Heart left ventricle (tissue), 16 donors: ENCODE results near the gene SNRPB2. TPM values are rescaled to one million over a fixed set of nuclear protein-coding genes. Genes with fewer than 3 reads are reported as not detected.

Source experiments
- ATAC-seq, 4 donors: fragments of 200-7000 bp; cut with Tn5 transposase; one replicate each; pipeline ENCODE4 v1.9.1; 2020 to 2022; ENCODE audit warnings: moderate library complexity in 4 of 4, mild to moderate bottlenecking in 3 of 4, moderate number of reproducible peaks in 1 of 4
- DNase-seq, 5 donors: peaks; one replicate each; pipeline ENCODE4 v3.0.0-alpha.2; 2020
- H3K27ac ChIP-seq, 12 donors: fragments of 200-600 bp; sonication (generic) in 4 of 12; one replicate each; pipeline versions ENCODE4 v1.5.0 to v1.8.0; 2016 to 2022; ENCODE audit warnings: mild to moderate bottlenecking in 2 of 12
- H3K27me3 ChIP-seq, 9 donors: fragments of 200-600 bp; sonication (generic) in 2 of 9; one replicate each; pipeline versions ENCODE4 v1.5.1 to v1.8.0; 2016 to 2022; ENCODE audit warnings: mild to moderate bottlenecking in 3 of 9
- H3K36me3 ChIP-seq, 9 donors: fragments of 200-600 bp; sonication (generic) in 2 of 9; one replicate each; pipeline versions ENCODE4 v1.5.0 to v1.8.0; 2018 to 2022; ENCODE audit warnings: mild to moderate bottlenecking in 2 of 9
- H3K4me1 ChIP-seq, 12 donors: fragments of 200-600 bp; sonication (generic) in 4 of 12; one replicate each; pipeline versions ENCODE4 v1.5.0 to v1.8.0; 2016 to 2022; ENCODE audit warnings: mild to moderate bottlenecking in 3 of 12
- H3K4me3 ChIP-seq, 12 donors: fragments of 200-600 bp; sonication (generic) in 4 of 12; one replicate each; pipeline versions ENCODE4 v1.5.0 to v1.8.0; 2017 to 2022; ENCODE audit warnings: mild to moderate bottlenecking in 9 of 12, moderate library complexity in 4 of 12
- H3K9me3 ChIP-seq, 12 donors: fragments of 200-600 bp; sonication (generic) in 4 of 12; one replicate each; pipeline versions ENCODE4 v1.5.0 to v1.8.0; 2016 to 2022; ENCODE audit warnings: mild to moderate bottlenecking in 1 of 12
- POLR2A ChIP-seq, 2 donors: fragments of 450-650 bp; IDR thresholded peaks; one replicate each; pipeline ENCODE4 v1.6.1; 2017; ENCODE audit warnings: antibody characterized with exemption in 2 of 2, mild to moderate bottlenecking in 2 of 2, moderate library complexity in 2 of 2
- WGBS, 4 donors: extraction: QIAGEN DNeasy Blood & Tissue Kit in 2 of 4; methylation state at CpG; one replicate each; pipeline versions ENCODE4 v1.1.5 to v1.1.7; 2013 to 2018; 5-methylcytosine and 5-hydroxymethylcytosine counted together
- intact Hi-C, 10 donors: fragments of 100-400 bp; cut with DNase I; formaldehyde crosslinking; loops; one replicate each; pipeline versions ENCODE4 v1.11.1 to v1.14.2; 2022
- polyA plus RNA-seq, 2 donors: library from polyadenylated mRNA; stranded (reverse); fragments of 200-250 nt; gene quantifications; one replicate each; pipeline ENCODE4 v1.2.3, GENCODE V29; 2013
- total RNA-seq, 9 donors: library from RNA; depleted of rRNA in 2 of 9; stranded (reverse); fragments of >200 nt in 2 of 9; fragmentation: NEBNext Ultra II Directional in 3 of 9; extraction: Animal tissue kit (Norgen Biotek cat#: 25700) in 3 of 9; gene quantifications; one replicate each; pipeline versions ENCODE4 v1.1.0 to v1.2.4, GENCODE V29; 2016 to 2023
- TF ChIP-seq, protein P1 (sequence below), 12 donors: fragments of 200-600 bp; sonication (generic) in 4 of 12; IDR thresholded peaks; one replicate each; pipeline versions ENCODE4 v1.5.0 to v1.8.0; 2018 to 2022; ENCODE audit warnings: antibody characterized with exemption in 12 of 12, mild to moderate bottlenecking in 5 of 12
- donor health status: ischemic (EF 13 %, LVEDD 7.1; RV severe dilation, severe dysfunction).
- donor health status: healthy with polysubstance abuse.
- donor health status: DM: no; HTN: yes; CAD: no.
- donor health status: DM: no; HTN: no; CAD: no.
- donor health status: ischemic (EF 25% LVEDD 6.9; RV normal size, moderate dysfunction).
- donor health status: ischemic (EF 25% LVEDD 5.7; RV mildly dilated, moderate dysfunction).
- donor health status: healthy.
- donor health status: DM: yes; HTN: yes; CAD: no.
- donor health status: ischemic (EF 35%, LVEDD 5.7; RV mildly dilated, moderate dysfunction).
- donor health status: nonischemic (EF 11% LVEDD 7.7; RV severe dilation, severe dysfunction).
- donor health status: DM: yes; HTN: yes; CAD: no.
- donor health status: PGD.
- donor health status: ischemic (EF 29% LVEDD 5.4; RV normal size, mild dysfunction).
- donor health status: nonischemic (EF 23%, LVEDD 6.1; RV moderate dilation, normal function).

SNRPB2 gene
- total and polyA plus RNA-seq, 11 donors, result 20.2 to 60.9 (median 33.2) TPM

DNA sequence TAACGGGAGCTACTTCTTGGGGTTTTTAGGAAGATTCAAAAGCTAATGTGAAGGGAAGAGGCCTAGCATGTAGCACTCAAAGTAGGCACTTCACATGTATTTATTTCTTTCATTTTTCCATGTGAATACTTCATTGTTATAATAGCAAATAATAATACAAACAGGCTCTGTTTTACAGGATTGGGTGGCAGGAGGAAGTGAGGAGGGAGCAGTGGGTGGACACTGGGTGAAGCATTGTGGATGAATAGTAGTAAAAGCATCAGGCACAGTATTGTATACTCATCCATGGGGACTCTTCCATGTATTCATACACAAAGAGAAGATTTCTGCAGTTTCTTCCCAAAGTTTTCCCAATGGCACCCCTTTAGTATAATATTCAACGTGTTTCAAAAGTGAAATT lies 38.4 kb upstream of the SNRPB2 start:
- no peak for TF ChIP-seq POLR2A (IDR thresholded peaks at IDR 0.05)
- TF ChIP-seq, protein P1, sequence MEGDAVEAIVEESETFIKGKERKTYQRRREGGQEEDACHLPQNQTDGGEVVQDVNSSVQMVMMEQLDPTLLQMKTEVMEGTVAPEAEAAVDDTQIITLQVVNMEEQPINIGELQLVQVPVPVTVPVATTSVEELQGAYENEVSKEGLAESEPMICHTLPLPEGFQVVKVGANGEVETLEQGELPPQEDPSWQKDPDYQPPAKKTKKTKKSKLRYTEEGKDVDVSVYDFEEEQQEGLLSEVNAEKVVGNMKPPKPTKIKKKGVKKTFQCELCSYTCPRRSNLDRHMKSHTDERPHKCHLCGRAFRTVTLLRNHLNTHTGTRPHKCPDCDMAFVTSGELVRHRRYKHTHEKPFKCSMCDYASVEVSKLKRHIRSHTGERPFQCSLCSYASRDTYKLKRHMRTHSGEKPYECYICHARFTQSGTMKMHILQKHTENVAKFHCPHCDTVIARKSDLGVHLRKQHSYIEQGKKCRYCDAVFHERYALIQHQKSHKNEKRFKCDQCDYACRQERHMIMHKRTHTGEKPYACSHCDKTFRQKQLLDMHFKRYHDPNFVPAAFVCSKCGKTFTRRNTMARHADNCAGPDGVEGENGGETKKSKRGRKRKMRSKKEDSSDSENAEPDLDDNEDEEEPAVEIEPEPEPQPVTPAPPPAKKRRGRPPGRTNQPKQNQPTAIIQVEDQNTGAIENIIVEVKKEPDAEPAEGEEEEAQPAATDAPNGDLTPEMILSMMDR (IDR thresholded peaks at IDR 0.05), result no peak
- ATAC-seq (no peak), DNase-seq (no peak)
- Histone ChIP-seq H3K27ac (no peak overlapping the region), H3K36me3 (no peaks in the 10 kb centered on the region), H3K4me1 (peaks cover 0 to 4% (median 0%) of the 10 kb centered on the region in 12 donors), H3K27me3 (peaks cover 0 to under 1% (median 0%) of the 10 kb centered on the region in 9 donors), H3K9me3 (no peaks in the 10 kb centered on the region), H3K4me3 (no peak overlapping the region)
- intact Hi-C loops, result no loop called here
- 67 to 71% (median 70%) methylated on average over 2 of the region's 2 CpGs for WGBS, 4 donors

GRCh38 chr20:16692009-16692408 lies 37.8 kb upstream of the SNRPB2 start:
- no peaks in the 10 kb centered on the region for H3K9me3 ChIP-seq
- no peak for TF ChIP-seq POLR2A (IDR thresholded peaks at IDR 0.05)
- TF ChIP-seq, protein P1 (IDR thresholded peaks at IDR 0.05), result no peak
- intact Hi-C loops, result no loop called here
- H3K4me1 ChIP-seq, result peaks cover 0 to 4% (median 0%) of the 10 kb centered on the region in 12 donors
- no peak for DNase-seq
- H3K27ac ChIP-seq, result no peak overlapping the region
- 46 to 56% (median 54%) methylated on average over 2 of the region's 2 CpGs for WGBS, 4 donors
- H3K36me3 ChIP-seq, result no peaks in the 10 kb centered on the region
- H3K4me3 ChIP-seq, result no peak overlapping the region
- no peak for ATAC-seq
- H3K27me3 ChIP-seq, result peaks cover 0 to 4% (median 0%) of the 10 kb centered on the region in 9 donors

DNA sequence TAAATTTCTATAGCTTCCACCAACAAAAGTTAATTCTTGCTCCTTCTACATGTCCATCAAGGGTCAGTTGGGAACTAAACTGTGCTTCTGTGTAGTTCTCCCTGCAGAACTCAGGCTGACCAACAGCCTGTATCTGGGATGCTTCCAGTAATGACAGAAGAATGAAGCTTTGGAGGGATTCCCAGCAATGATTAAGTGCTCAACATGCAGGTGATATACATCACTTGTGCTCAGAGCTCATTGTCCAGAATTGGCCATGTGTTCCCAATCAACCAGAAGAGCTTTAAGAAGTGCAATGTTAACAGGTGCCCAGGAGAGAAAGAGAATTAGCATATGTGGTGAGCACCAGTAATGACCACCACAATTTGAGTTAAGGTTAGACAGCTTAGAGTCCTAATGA lies 37.4 kb upstream of the SNRPB2 start:
- ATAC-seq (no peak), DNase-seq (no peak)
- TF ChIP-seq, protein P1 (IDR thresholded peaks at IDR 0.05), result no peak
- TF ChIP-seq POLR2A (IDR thresholded peaks at IDR 0.05), result no peak
- intact Hi-C loops, result no loop called here
- H3K36me3 ChIP-seq, result no peaks in the 10 kb centered on the region
- H3K9me3 ChIP-seq, result no peaks in the 10 kb centered on the region
- H3K4me3 ChIP-seq, result no peak overlapping the region
- peaks cover 0 to 4% (median 0%) of the 10 kb centered on the region in 9 donors for H3K27me3 ChIP-seq
- no peak overlapping the region for H3K27ac ChIP-seq
- peaks cover 0 to 4% (median 0%) of the 10 kb centered on the region in 12 donors for H3K4me1 ChIP-seq

GRCh38 chr20:16693278-16693677 lies 36.5 kb upstream of the SNRPB2 start:
- Histone ChIP-seq H3K4me3 (no peak overlapping the region), H3K27me3 (peaks cover 0 to 4% (median 0%) of the 10 kb centered on the region in 9 donors), H3K36me3 (no peaks in the 10 kb centered on the region), H3K9me3 (no peaks in the 10 kb centered on the region), H3K4me1 (peaks cover 0 to 4% (median 0%) of the 10 kb centered on the region in 12 donors), H3K27ac (no peak overlapping the region)
- WGBS, 4 donors, result 90 to 100% (median 95%) methylated on average over 1 of the region's 1 CpG
- DNase-seq, result no peak
- intact Hi-C loops, result no loop called here
- TF ChIP-seq POLR2A (IDR thresholded peaks at IDR 0.05), result no peak
- TF ChIP-seq, protein P1 (IDR thresholded peaks at IDR 0.05), result no peak
- no peak for ATAC-seq
